GM13976 (cell line): ENCODE measurements around the gene RAB11B.

ENCODE experiments used
- DNase-seq: peaks from one replicate; pipeline ENCODE4 v3.0.0; 2012; ENCODE audit warnings: low spot score
- in situ Hi-C: fragments of 300-500 bp; cut with MboI; formaldehyde crosslinking; loops from one replicate; pipeline ENCODE4 v1.12.0; 2022; ENCODE audit warnings: low sequenced_read_pairs, mixed read lengths, inconsistent platforms; ENCODE audit not compliant: unreplicated experiment
- TF ChIP-seq, protein P1 (sequence below): IDR thresholded peaks from 2 replicates; pipeline ENCODE4 v1.5.1; 2012; ENCODE audit warnings: borderline replicate concordance, mild to moderate bottlenecking; ENCODE audit not compliant: insufficient read depth; ENCODE audit errors: extremely low read depth, missing control alignments, control extremely low read depth

The RAB11B gene

GRCh38 chr19:8363803-8364771 lies 26.1 kb upstream of the RAB11B start, which contains the start of gene ANGPTL4:
Gene ANGPTL4, plus strand, starts transcription at chr19:8364155. Its CDS starts 167 bp downstream, at chr19:8364322.
- TF ChIP-seq, protein P1, sequence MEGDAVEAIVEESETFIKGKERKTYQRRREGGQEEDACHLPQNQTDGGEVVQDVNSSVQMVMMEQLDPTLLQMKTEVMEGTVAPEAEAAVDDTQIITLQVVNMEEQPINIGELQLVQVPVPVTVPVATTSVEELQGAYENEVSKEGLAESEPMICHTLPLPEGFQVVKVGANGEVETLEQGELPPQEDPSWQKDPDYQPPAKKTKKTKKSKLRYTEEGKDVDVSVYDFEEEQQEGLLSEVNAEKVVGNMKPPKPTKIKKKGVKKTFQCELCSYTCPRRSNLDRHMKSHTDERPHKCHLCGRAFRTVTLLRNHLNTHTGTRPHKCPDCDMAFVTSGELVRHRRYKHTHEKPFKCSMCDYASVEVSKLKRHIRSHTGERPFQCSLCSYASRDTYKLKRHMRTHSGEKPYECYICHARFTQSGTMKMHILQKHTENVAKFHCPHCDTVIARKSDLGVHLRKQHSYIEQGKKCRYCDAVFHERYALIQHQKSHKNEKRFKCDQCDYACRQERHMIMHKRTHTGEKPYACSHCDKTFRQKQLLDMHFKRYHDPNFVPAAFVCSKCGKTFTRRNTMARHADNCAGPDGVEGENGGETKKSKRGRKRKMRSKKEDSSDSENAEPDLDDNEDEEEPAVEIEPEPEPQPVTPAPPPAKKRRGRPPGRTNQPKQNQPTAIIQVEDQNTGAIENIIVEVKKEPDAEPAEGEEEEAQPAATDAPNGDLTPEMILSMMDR, result no peak
- in situ Hi-C loops, result no loop called here
- DNase-seq, result peak; percentile 78

DNA sequence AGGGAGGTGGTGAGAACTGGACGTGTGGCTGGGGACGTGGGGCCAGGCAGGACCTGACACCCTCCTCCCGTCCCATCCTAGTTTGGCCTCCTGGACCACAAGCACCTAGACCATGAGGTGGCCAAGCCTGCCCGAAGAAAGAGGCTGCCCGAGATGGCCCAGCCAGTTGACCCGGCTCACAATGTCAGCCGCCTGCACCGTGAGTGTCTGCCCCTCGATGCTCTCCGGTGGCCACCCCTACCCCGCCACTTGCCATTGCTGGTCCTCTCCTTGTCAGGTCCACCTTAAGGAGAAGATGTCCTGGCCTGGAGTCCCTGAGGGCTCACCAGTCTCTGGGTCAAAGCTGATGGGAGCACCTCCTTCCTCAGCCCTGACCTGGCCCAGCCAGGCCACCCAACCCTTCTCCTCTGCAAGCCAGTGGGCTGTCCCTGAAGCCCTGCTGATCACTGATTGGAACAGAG lies 24.0 kb upstream of the RAB11B start:
- in situ Hi-C loops, result no loop called here
- TF ChIP-seq, protein P1, result no peak
- DNase-seq, result peak; percentile 36

- TF ChIP-seq, protein P1, result no peak
- in situ Hi-C loops, result no loop called here
- DNase-seq, result no peak
These were observed 23.2 kb upstream of the RAB11B start for GRCh38 chr19:8366961-8367326.

DNA sequence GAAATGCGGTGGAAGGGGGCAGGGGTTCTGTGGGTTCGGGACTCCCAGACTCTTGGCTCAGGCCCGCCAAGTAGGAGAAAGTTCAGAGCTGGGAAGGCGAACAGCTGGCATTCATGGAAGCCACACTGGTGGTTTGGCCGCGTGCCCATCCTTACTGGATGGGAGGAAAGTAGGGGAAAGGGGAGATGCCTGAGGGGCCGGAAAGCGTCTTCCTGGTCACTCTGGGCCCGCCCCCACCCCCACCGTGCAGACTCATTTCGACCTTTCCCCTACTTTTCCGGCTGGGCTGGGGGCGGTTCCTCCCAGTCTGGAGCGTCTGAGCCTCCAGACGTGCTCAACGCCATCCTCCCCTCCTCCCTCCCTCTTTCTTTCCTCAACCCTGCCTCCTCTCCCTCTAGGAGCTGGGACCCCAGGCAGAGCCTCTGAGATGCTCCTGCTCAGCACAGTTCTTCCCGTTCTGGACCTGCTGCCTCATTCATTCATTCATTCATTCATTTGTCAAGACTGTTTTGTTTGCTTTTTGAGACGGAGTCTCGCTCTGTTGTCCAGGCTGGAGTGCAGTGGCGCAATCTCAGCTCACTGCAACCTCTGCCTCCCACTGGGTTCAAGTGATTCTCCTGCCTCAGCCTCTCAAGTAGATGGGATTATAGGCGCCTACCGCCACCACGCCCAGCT lies 22.7 kb upstream of the RAB11B start:
- in situ Hi-C loops, result no loop called here
- TF ChIP-seq, protein P1, result no peak
- DNase-seq, result no peak

- DNase-seq, result peak; percentile 27
- in situ Hi-C loops, result no loop called here
- TF ChIP-seq, protein P1, result no peak
These were observed 19.8 kb upstream of the RAB11B start for GRCh38 chr19:8370176-8371010.
